Naive B cell (primary cell): ENCODE data around the gene BLOC1S6. TPM values are rescaled to one million over a fixed set of nuclear protein-coding genes. Genes with fewer than 3 reads are reported as not detected.

Experiments
- ATAC-seq, 2 donors: fragments of 150-1000 bp; cut with Tn5 transposase; 2 replicates each; pipeline ENCODE4 v1.10.0; 2021; ENCODE audit warnings: low read depth in 2 of 2, mild to moderate bottlenecking in 2 of 2, moderate library complexity in 2 of 2
- DNase-seq: peaks from one replicate; pipeline ENCODE4 v3.0.0; 2022
- H3K27ac Mint-ChIP-seq, 6 donors: one replicate each; pipeline ENCODE4 v1.8.0; 2020 to 2022; ENCODE audit warnings: mild to moderate bottlenecking in 6 of 6, mixed read lengths in 6 of 6, moderate library complexity in 5 of 6, inconsistent platforms in 2 of 6
- H3K27me3 Mint-ChIP-seq, 3 donors: one replicate each; pipeline ENCODE4 v1.8.0; 2021 to 2022; ENCODE audit warnings: mixed read lengths in 3 of 3, mild to moderate bottlenecking in 1 of 3
- H3K36me3 Mint-ChIP-seq, 2 donors: one replicate each; pipeline ENCODE4 v1.8.0; 2020 to 2022; ENCODE audit warnings: mixed read lengths in 2 of 2, inconsistent platforms in 1 of 2, mild to moderate bottlenecking in 1 of 2
- H3K4me1 Mint-ChIP-seq, 3 donors: one replicate each; pipeline ENCODE4 v1.8.0; 2020 to 2022; ENCODE audit warnings: mixed read lengths in 3 of 3, inconsistent platforms in 1 of 3, mild to moderate bottlenecking in 1 of 3, moderate library complexity in 1 of 3
- H3K4me3 Mint-ChIP-seq, 8 donors: one replicate each; pipeline ENCODE4 v1.8.0; 2020 to 2022; ENCODE audit warnings: mild to moderate bottlenecking in 8 of 8, mixed read lengths in 8 of 8, moderate library complexity in 8 of 8, inconsistent platforms in 2 of 8
- H3K9me3 Mint-ChIP-seq, 7 donors: one replicate each; pipeline ENCODE4 v1.8.0; 2020 to 2022; ENCODE audit warnings: mixed read lengths in 7 of 7, mild to moderate bottlenecking in 5 of 7, inconsistent platforms in 2 of 7, moderate library complexity in 1 of 7
- polyA plus RNA-seq, 6 donors: library from polyadenylated mRNA; unstranded; fragments of 300-500 nt; fragmentation: Illumina TruSeq; gene quantifications; one replicate each; pipeline ENCODE4 v1.2.3, GENCODE V29; 2021; ENCODE audit warnings: low read depth in 6 of 6

BLOC1S6 gene
- polyA plus RNA-seq, 6 donors from 2014 or later, result 57.1 to 119 (median 93.5) TPM

DNA sequence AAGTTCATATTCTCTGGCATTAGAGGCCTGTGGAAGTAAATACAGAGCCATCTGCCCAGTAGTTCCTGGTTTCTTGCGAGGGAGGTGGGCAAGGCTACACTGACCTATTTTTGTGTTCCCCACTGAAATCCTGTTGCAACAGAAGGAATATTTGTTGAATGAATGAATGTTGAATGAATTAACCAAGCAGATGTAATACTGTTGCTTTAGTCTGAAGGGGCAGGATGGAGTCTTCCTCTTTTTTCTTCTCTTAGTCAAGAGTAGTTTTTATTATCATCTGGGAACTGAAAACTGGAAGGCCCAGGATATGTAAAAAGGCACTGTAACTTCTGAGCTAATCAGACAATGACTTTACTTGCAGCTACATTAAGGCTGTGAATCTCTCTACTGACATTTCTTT is 17.1 kb downstream of the BLOC1S6 start:
- H3K4me1 Mint-ChIP-seq, result peaks cover 34 to 45% (median 45%) of the 10 kb centered on the region in 3 donors
- DNase-seq (peak; percentile 15), ATAC-seq (peak; percentile 23 to 24)
- no peaks in the 10 kb centered on the region for H3K27me3 Mint-ChIP-seq
- H3K27ac Mint-ChIP-seq, result peak overlapping the region in 5 of 6 donors; percentile 27 to 97 (median 95)
- H3K4me3 Mint-ChIP-seq, result peak overlapping the region in 5 of 8 donors; percentile 9 to 85 (median 80)
- peaks cover 6% of the 10 kb centered on the region in 2 donors for H3K36me3 Mint-ChIP-seq
- peaks cover 0 to 2% (median 0%) of the 10 kb centered on the region in 7 donors for H3K9me3 Mint-ChIP-seq

DNA sequence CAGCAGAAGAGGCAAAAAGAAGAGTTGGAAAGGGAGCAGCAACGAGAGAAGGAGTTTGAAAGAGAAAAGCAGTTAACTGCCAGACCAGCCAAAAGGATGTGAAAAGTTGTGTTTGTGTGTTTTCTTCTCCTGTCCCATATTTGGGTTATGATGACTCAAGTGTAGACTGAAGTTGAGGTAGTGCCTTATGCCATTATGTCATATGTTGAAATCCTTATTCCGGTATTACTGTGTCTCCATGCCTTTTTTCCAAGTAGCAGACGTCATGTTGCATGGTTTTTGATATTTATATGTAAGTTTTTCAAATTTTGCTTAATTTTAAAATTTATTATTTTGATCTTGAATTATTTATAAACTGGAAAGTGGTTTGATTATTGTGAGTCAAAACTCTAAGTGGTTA is 19.2 kb downstream of the BLOC1S6 start:
- ATAC-seq (no peak), DNase-seq (no peak)
- H3K27me3 Mint-ChIP-seq, result no peaks in the 10 kb centered on the region
- peaks cover 6 to 11% of the 10 kb centered on the region in 2 donors for H3K36me3 Mint-ChIP-seq
- peak overlapping the region in 5 of 8 donors; percentile 15 to 71 (median 54) for H3K4me3 Mint-ChIP-seq
- H3K4me1 Mint-ChIP-seq, result peaks cover 41 to 50% (median 42%) of the 10 kb centered on the region in 3 donors
- H3K9me3 Mint-ChIP-seq, result peaks cover 0 to 2% (median 0%) of the 10 kb centered on the region in 7 donors
- peak overlapping the region in 2 of 6 donors; percentile 76 to 77 for H3K27ac Mint-ChIP-seq

DNA sequence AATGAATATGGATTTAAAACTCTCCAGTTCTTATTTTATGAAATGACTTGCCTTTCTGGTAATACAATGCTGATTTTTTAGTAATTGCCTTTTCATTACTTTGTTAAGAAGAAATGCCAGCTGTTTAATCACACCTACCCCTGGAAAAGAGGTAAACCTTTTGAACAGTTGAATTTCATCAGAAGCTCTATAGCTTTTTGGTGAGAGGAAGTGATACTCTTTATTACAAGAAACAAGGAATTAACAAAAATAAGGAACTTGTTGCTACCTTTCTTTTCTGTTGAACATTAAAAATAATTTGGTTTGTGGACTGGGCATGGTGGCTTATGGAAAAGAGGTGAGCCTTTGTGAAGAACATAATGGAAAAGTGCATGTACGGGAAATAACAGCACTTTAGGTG is 19.7 kb downstream of the BLOC1S6 start:
- Mint-ChIP-seq H3K4me3 (peak overlapping the region in 7 of 8 donors; percentile 15 to 72 (median 61)), H3K9me3 (peaks cover 0 to 2% (median 0%) of the 10 kb centered on the region in 7 donors), H3K36me3 (peaks cover 6 to 11% of the 10 kb centered on the region in 2 donors), H3K27me3 (no peaks in the 10 kb centered on the region), H3K4me1 (peaks cover 37 to 49% (median 41%) of the 10 kb centered on the region in 3 donors), H3K27ac (peak overlapping the region in 5 of 6 donors; percentile 18 to 84 (median 76))
- ATAC-seq, result peak; percentile 35 to 52
- peak; percentile 25 for DNase-seq

DNA sequence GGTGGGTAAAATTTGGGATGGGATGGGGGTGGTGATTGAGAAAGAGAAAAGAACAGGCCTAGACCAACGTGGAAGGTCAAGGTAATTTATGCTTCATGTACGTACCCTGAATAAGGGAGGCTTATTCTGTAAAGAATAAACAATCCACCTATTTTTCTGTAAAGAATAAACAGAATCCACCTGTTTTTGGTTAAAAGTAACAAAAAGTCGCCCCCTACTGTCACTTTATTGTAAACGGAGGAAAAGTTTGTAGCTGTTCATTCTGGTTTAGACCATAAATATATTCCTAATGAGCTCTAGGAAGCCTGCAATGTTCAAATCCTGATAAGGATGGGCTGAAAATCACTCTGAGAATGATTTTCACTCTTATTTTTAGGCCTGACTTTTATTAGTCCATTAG is 24.1 kb downstream of the BLOC1S6 start:
- Mint-ChIP-seq H3K36me3 (peaks cover 6 to 11% of the 10 kb centered on the region in 2 donors), H3K4me3 (no peak overlapping the region), H3K27ac (peak overlapping the region in 3 of 6 donors; percentile 28 to 71 (median 42)), H3K9me3 (no peaks in the 10 kb centered on the region), H3K4me1 (peaks cover 16 to 23% (median 22%) of the 10 kb centered on the region in 3 donors), H3K27me3 (no peaks in the 10 kb centered on the region)
- no peak for ATAC-seq
- peak; percentile 21 for DNase-seq

DNA sequence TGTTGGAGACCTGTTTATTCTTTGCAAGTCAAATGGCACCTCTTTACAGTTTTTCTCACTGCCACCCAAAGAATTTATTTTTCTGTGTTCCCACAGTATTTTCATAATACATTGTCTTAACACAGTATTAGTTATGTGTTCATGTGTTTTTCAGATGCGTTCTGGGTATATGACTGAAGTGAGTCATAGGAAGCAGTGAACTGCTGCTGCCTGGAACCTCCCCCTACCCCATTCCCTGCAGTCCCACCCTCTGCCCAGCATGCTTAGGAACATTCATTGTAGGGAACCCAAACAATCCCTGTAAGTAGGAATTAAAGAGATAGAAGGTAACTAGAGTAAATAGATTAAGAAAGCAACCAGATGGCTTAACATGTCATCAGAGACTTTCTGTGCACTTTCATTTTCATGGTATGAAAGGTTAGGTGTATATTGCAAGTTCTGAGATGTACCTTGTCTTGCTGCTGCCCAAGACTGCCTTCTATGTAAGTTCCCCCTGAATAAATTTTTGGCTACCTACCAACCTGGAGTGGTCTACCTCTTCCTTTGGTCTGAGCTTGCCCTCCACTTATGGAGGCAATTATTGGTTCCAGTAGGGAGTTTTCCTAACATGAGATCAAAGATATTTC is 25.7 kb downstream of the BLOC1S6 start:
- Mint-ChIP-seq H3K4me1 (peaks cover 7 to 14% (median 13%) of the 10 kb centered on the region in 3 donors), H3K27me3 (no peaks in the 10 kb centered on the region), H3K36me3 (peaks cover 0 to 5% of the 10 kb centered on the region in 2 donors), H3K4me3 (no peak overlapping the region), H3K27ac (peak overlapping the region in 1 of 6 donors; percentile 58), H3K9me3 (no peaks in the 10 kb centered on the region)
- no peak for ATAC-seq
- no peak for DNase-seq

DNA sequence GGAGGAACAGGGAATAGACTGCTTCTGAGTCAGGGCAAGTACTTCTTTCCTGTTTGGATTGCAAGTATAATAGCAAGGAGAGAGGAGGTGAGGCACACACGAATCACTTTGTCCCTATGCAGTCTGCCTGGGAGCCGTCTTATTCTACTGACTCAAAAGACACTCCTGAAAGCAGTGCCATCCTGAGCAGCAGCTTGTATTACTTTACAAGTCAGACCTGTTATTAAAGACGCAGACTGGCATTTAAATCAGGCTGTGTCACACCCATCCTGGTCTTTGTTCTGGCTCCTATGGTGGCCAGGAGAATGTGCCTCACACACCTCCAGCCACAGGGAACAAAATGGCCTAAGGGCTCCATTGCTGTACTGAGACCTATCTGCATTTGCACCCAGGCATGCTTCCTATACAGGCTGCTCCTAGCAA is 29.7 kb downstream of the BLOC1S6 start:
- Mint-ChIP-seq H3K4me3 (no peak overlapping the region), H3K9me3 (no peaks in the 10 kb centered on the region), H3K27ac (no peak overlapping the region), H3K36me3 (no peaks in the 10 kb centered on the region), H3K4me1 (peaks cover 0 to 12% (median 4%) of the 10 kb centered on the region in 3 donors), H3K27me3 (no peaks in the 10 kb centered on the region)
- ATAC-seq, result no peak
- DNase-seq, result no peak

DNA sequence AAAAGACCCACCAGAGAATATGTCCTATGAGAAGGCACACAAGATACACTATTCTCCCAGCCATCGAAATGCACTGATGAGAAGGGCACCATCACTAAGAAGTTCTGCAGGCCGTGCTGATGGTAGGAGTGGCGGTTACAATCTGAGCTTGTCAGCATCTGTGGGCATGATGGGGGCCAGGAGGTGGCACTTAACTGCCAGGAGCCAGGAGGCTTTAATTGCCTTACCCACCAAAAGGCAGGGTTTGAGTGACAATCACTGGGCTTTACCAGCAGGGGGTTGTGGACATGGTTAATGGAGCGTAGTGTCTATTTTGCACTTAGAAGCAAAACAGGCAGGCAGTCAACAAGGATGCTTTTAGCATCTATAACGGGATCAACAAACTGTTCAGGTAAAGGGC is 31.6 kb downstream of the BLOC1S6 start:
- Mint-ChIP-seq H3K27ac (no peak overlapping the region), H3K27me3 (no peaks in the 10 kb centered on the region), H3K9me3 (peaks cover 0 to 10% (median 0%) of the 10 kb centered on the region in 7 donors), H3K36me3 (no peaks in the 10 kb centered on the region), H3K4me3 (peak overlapping the region in 1 of 8 donors; percentile 6), H3K4me1 (peaks cover 0 to 7% (median 4%) of the 10 kb centered on the region in 3 donors)
- ATAC-seq (peak in 1 of 2 donors; percentile 31), DNase-seq (no peak)

DNA sequence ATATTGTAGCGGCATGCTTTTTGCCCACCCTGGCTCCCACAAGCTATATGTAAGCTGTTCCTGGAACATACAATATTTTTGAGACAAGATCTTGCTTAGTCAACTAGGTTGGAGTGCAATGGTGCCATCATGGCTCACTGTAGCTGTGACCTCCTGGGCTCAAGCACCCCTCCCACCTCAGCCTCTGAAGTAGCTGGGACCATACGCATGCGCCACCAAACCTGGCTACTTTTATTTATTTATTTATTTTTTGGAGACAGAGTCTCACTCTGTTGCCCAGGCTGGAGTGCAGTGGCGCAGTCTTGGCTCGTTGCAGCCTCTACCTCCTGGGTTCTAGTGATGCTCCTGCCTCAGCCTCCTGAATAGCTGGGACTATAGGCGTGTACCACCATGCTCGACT is 41.0 kb downstream of the BLOC1S6 start:
- Mint-ChIP-seq H3K4me1 (peaks cover 5 to 15% (median 5%) of the 10 kb centered on the region in 3 donors), H3K36me3 (peaks cover 9 to 23% of the 10 kb centered on the region in 2 donors), H3K4me3 (no peak overlapping the region), H3K9me3 (peaks cover 9 to 48% (median 37%) of the 10 kb centered on the region in 7 donors), H3K27ac (no peak overlapping the region), H3K27me3 (peaks cover 0 to 6% (median 0%) of the 10 kb centered on the region in 3 donors)
- DNase-seq, result no peak
- ATAC-seq, result no peak

DNA sequence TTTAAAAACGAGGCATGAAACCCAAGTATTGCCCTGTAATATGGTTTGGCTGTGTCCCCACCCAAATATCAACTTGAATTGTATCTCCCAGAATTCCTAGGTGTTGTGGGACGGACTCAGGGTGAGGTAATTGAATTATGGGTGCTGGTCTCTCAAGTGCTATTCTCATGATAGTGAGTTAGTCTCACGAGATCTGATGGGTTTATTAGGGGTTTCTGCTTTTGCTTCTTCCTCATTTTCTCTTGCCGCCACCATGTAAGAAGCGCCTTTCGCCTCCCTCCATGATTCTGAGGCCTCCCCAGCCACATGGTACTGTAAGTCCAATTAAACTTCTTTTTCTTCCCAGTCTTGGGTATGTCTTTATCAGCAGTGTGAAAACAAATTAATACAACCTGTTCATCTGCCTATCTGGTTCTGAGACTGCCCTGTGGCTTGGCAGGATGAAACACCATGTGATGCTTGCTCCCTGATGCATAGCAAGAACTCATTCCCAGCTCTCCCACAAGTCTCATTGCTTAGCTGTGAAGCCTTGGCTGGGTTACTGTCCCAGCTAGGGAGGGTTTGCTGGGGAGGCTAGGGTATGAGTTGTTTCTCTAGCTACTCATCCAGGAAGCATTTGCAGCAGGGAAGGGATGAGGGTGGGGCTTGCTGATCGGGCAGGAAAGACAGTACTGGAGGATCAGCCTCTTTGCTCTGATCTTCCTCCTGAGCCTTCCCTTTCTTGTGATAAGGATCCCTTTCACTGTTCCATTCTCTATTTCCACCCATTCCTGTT is 43.9 kb downstream of the BLOC1S6 start:
- Mint-ChIP-seq H3K4me3 (no peak overlapping the region), H3K36me3 (peaks cover 9 to 20% of the 10 kb centered on the region in 2 donors), H3K4me1 (peaks cover 11 to 34% (median 16%) of the 10 kb centered on the region in 3 donors), H3K27me3 (peaks cover 0 to 6% (median 0%) of the 10 kb centered on the region in 3 donors), H3K9me3 (peaks cover 9 to 22% (median 19%) of the 10 kb centered on the region in 7 donors), H3K27ac (peak overlapping the region in 1 of 6 donors; percentile 3)
- no peak for ATAC-seq
- no peak for DNase-seq

DNA sequence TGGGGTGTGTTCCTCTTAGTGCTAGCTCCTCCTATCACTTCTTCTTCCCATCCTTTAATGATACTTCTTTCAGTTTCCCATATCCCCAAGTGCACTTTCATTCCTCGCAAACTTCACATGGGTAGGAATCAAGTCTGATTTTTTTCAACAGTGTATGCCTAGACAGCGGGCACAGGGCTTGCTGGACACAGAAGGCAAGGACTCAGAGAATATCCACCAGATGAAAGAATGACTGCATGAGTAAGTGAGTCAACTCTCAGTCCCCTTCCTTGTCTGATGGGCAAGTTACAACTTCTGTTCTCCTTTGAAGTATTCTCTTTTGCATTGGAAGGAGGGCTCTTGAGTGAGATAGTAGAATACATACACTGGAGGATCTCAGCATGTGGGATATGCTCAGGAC is 44.6 kb downstream of the BLOC1S6 start:
- peaks cover 9 to 13% of the 10 kb centered on the region in 2 donors for H3K36me3 Mint-ChIP-seq
- peaks cover 5 to 15% (median 13%) of the 10 kb centered on the region in 7 donors for H3K9me3 Mint-ChIP-seq
- H3K4me3 Mint-ChIP-seq, result peak overlapping the region in 1 of 8 donors; percentile 50
- DNase-seq, result no peak
- H3K4me1 Mint-ChIP-seq, result peaks cover 11 to 41% (median 16%) of the 10 kb centered on the region in 3 donors
- no peak for ATAC-seq
- H3K27ac Mint-ChIP-seq, result peak overlapping the region in 1 of 6 donors; percentile 17
- H3K27me3 Mint-ChIP-seq, result peaks cover 0 to 6% (median 0%) of the 10 kb centered on the region in 3 donors

DNA sequence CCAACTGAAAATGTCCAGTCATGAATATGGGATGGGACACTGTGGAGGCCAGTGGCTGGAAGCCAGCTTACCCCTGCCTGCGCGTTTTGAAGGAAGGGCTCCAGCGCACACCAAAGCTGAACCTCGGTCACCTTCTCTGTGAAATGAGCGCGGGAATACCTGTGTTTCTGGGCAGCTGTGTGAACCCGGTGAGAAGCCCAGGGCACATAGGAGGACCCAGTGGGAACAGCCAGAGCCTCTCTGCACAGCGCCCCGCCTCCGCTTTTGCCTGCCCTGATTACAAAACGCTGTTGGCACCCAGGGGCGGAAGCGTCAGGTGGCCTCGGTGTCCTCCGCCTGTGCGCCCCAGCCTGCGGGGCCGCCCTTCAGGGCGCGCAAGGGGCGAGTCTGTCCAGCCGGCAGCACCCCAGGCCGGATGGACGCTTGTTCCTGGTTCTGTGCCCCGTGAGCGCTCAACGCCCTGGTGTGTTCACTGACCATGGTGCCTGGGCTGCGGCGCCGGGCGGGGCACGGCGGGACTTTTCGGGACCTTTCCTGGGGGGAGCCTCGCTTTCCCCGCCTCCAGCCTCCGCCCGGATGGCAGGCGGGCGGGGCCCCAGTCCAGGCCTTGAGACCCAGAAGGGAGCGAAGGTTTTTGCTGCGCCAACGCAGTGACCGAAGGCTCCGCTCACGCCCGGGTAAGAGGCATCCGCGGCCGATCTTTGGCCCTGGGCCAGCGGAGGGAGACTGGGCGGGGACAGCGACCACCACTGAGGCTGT is 47.4 kb downstream of the BLOC1S6 start, which contains the start of gene SQOR:
TSS of gene SQOR (plus strand) at position 598 of the 759 bp plus-strand sequence. CDS start 23,895 bp downstream, outside the sequence.
- H3K9me3 Mint-ChIP-seq, result no peaks in the 10 kb centered on the region
- DNase-seq (no peak), ATAC-seq (peak; percentile 58 to 64)
- peaks cover 0 to 7% of the 10 kb centered on the region in 2 donors for H3K36me3 Mint-ChIP-seq
- no peaks in the 10 kb centered on the region for H3K27me3 Mint-ChIP-seq
- peaks cover 21 to 64% (median 41%) of the 10 kb centered on the region in 3 donors for H3K4me1 Mint-ChIP-seq
- peak within 1 kb of the TSS; percentile 66 to 95 (median 91) for H3K27ac Mint-ChIP-seq
- H3K4me3 Mint-ChIP-seq, result peak within 1 kb of the TSS; percentile 89 to 99 (median 98)

DNA sequence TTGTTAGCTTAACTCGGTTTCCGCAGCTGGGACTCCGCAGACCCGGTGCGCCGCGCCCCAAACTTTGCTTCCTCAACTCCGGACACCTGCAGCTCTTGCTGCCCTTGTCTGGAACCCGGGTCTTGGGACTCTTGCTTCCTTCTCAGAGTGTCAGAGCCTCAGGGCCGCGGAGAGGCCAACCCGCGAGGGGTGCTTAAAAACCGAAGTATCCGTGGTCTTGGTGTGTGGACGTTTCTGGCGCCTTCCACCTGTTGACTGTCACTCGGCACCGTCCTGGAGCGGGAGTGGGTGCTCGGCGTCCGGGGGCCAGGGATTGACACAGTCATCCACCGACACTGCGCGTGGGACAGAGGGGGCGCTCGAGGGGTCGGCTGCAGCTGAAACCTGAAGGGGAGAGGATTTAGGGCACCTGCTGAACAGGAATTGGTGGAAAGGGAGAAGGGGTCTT is 48.0 kb downstream of the BLOC1S6 start:
- H3K27ac Mint-ChIP-seq, result peak overlapping the region; percentile 66 to 95 (median 91)
- H3K27me3 Mint-ChIP-seq, result no peaks in the 10 kb centered on the region
- peaks cover 21 to 69% (median 44%) of the 10 kb centered on the region in 3 donors for H3K4me1 Mint-ChIP-seq
- H3K4me3 Mint-ChIP-seq, result peak overlapping the region; percentile 89 to 99 (median 98)
- peaks cover 5 to 10% of the 10 kb centered on the region in 2 donors for H3K36me3 Mint-ChIP-seq
- no peaks in the 10 kb centered on the region for H3K9me3 Mint-ChIP-seq
- DNase-seq (peak; percentile 66), ATAC-seq (peak; percentile 64 to 68)
